ENCODE results near the gene BLOC1S1.

The BLOC1S1 gene

GRCh38 chr12:55728939-55729818 lies 13.3 kb downstream of the BLOC1S1 start, which contains the start of gene CD63:
TSS of gene CD63 (minus strand) at chr12:55729009. CDS start at chr12:55728341, 668 bp downstream.
- DNase-seq: peak; percentile 88

DNA sequence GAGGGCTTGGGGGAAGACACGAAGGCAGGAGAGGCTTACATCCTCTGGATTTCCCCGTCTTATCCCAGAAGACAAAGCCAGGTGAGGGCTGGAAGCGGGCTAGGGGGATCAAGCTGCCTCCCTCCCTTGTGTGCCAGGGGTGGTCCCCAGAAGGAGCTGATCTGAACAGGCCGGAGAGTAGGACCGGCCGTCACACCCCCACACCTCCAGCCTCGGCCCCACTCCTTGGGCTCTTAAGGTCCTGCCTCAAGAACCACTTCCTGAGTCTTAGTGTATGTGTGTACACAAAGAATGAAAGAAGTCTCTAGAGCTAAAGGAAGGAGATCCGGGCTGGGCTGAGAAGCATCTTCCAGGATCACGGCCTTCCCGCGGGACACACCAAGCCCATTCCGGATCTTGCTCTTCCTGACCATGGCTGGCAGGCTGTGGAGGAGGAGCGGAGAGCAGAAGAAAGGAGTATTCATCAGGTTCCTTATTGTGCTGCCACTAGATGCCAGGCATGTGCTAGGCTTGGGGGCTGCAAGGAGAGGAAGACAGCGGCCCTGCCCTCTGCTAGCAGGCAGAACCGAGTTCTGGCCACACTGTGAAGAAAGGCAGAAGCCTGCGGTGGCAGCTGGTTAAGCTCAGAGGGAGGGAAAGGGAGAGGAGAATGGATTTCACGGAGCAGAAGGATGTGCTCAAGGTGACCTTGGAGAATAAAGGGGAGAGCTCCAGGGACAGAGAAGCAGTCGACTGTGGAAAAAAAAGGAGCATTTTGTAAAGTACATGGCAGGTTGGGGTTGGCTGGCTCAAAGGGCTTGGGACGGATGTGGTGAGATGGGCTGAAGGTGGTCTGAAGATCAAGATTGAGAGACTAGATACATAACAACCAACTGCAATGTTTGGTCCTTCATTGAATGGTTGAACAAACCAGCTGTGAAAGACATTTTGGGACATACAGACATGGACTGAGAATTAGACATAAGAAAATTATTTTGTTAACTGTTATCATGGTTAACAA lies 14.3 kb downstream of the BLOC1S1 start:
- peak; percentile 52 for DNase-seq

DNA sequence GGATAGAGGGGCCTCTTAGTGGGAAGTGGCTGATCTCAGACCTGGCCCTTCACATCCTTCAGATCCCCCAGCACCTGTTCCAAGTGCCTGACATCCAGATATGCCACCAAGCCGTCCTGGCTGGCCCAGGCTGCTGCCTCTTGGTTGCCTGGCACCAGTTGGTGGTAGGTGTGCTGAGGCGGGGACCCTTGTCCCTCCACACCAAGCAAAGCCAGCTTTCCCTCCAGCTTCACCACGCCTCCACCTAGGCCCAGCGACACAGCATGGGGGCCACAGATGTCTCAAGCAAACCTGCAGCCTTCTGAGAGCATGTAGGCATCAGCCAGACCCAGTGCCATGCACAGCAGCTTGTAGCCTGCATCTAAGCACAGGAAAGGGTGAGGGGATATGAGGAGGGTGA lies 16.4 kb downstream of the BLOC1S1 start:
- DNase-seq: no peak

DNA sequence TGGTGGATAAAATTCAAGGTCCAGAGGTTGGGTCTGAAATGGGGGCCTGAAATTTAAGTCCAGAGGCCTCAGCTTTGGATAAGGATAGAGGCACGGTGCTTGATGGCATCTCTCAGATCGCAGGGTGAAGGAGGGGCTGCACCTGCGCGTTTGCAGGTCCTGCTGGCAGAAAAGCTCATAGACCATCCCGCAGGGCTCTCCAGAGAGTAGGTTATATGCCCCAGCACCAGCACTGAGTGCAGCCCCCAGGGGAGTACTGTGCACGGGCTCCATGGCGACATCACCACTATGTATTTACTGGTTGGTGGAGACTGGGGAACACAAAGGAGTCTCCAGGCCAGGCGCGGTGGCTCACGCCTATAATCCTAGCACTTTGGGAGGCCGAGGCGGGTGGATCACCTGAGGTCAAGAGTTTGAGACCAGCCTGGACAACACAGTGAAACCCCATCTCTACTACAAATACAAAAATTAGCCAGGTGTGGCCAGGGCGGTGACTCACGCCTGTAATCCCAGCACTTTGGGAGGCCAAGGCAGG lies 17.2 kb downstream of the BLOC1S1 start:
- DNase-seq: no peak

GRCh38 chr12:55733858-55734257 lies 18.0 kb downstream of the BLOC1S1 start:
- DNase-seq: no peak

DNA sequence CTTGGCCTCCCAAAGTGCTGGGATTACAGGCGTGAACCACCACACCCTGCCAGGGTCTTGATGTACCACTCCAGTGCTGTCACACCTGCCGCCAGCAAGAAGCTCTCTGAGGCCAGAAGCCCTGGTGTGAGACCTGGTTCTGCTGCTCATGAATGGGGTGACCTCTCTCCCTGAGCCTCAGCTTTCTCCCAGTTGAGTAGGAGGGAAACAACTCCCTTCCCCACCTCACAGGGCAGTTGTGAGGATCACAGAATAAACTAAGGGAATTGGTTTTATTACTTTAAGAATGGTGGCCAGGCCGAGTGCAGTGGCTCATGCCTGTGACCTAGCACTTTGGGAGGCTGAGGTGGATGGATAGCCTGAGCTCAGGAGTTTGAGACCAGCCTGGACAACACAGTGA lies 18.7 kb downstream of the BLOC1S1 start:
- no peak for DNase-seq

- DNase-seq: no peak
Observed at GRCh38 chr12:55736076-55736475, 20.2 kb downstream of the BLOC1S1 start.

GRCh38 chr12:55736780-55737580 lies 21.1 kb downstream of the BLOC1S1 start:
- DNase-seq: peak; percentile 80

DNA sequence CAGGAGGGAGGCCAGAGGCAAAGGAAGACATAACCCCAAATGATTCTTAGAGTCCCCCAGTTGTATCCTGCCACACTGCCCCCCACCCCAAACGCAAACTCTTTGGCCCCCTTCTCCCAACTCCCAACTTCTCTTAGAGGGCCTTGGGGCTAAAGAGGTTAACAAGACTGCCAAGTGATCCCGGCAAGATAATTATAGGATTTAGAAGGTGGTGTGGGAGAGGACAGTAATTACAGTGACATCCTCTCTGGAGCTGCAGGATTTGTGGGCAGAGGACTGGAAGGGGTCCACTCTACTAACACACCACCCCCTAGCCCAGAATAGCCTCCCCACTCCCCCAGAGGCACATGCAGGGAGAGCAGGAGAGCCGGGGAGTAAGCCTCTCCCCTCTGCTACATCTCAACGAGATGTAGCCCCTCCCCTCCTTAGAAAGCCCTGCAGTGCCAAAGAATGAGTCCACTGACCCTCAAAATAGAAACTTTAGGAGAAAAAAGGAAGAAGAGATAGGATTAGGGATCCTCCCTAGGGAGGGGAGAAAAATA lies 21.8 kb downstream of the BLOC1S1 start:
- DNase-seq: no peak

DNA sequence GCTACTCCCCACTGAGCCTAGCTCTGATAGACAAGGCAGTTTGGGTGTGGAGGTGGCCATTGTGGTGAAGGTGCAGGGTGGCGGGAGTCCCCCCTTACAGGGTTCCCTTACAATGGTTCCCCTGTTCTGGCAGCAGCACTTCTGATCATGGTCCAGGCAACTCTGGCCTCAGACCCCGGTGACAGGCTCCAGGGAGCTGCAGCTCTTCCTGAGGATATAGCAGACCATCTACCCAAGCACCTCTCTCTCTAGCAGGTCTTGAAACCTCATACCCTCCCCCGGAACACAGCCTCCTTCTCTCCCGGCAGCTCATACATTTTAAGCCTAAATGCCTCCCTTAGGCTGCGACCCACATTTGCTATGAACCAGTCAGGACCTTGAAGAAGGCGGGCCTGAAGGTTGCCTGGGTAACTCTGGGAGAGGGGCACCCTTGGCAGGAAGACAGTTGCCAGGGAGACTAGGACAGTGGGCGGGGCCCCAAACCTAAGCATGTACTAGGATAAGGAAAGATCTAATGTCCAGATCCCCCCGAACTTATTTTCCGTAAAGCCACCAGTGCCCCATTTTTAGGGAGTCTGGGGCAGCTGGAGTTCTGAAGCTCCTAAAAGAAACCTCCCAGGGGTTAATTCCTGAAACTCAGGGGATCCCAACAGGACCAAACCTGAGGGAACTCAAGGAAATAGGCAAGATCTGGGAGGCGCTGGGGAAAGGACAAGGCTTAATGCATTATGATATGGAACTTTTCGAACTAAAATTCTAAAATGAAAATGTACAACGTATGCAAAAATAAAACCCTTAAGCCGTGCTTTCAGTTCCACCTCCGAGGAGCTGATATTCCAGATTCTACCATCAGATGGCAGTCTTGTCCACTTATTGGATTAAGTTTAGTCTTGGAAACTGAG lies 22.5 kb downstream of the BLOC1S1 start:
- DNase-seq: peak; percentile 91

GRCh38 chr12:55739025-55739378 lies 23.2 kb downstream of the BLOC1S1 start:
- no peak for DNase-seq

GRCh38 chr12:55741931-55742680 lies 26.3 kb downstream of the BLOC1S1 start:
- DNase-seq: no peak

DNA sequence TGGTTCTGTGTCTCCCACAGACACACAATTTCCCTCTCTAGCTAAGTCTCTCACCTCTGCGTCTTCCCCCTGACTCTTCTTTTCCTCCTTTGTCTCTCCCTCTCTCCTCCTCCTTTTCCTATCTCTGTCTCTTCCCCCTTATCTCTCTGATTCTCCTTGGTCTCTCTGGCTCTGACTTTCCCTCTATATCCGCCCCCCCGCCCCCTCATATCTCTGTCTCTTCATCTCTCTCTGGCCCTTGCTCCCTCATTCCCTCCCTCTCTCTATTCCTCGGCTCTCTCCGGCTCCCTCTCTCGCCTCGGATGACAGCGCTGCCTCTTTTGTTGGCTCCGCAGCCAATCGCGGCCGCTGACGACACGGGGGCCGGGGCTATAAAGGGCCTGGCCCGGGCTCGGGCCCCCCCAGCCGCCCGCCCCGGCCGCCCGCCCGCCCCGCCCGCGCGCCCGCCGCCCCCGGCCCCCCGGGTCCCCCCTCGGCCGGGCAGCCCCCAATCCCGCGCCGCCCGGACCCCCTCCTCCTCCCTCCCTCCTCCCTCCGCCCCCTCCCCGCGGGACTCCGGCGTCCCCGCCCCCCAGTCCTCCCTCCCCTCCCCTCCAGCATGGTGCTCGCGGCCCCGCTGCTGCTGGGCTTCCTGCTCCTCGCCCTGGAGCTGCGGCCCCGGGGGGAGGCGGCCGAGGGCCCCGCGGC lies 27.0 kb downstream of the BLOC1S1 start, which contains the start of gene GDF11:
GDF11 (plus strand) TSS at position 404 of the 687 bp plus-strand sequence; CDS start at position 599, 195 bp downstream.
- peak; percentile 85 for DNase-seq

GRCh38 chr12:55743406-55744339 lies 27.8 kb downstream of the BLOC1S1 start:
- peak; percentile 63 for DNase-seq

DNA sequence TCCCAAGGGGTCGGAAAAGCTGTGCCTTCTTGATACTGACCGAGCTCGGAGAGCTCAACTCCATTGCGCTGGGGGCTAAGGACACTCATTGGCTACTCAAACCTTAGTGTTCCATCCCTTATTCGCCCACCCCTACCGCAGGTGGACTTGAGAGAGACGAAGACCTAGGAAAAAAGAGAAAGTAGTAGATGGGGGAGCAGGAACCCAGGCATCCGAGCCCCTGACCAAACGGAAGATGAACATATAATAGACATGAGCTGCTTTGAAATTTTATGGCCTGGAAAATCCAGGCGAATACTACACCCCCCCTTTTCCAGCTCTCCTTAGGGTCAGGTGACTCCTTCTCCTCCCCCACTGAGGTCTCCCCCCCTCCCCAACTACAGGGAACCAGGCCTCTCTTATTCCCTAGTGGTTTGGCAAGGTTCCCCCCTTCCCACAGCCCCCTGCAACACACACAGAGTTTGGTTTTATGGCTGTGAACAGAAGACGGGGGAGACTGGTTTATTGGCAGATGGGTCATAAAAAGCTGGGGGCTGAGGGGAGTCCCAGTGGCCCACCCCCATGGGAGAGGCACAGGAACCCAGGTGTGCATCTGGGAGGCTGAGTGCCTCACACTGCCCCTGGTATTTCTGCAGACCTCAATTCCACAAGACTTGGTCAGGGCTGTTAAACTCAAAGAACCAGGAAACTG lies 28.6 kb downstream of the BLOC1S1 start:
- no peak for DNase-seq

DNA sequence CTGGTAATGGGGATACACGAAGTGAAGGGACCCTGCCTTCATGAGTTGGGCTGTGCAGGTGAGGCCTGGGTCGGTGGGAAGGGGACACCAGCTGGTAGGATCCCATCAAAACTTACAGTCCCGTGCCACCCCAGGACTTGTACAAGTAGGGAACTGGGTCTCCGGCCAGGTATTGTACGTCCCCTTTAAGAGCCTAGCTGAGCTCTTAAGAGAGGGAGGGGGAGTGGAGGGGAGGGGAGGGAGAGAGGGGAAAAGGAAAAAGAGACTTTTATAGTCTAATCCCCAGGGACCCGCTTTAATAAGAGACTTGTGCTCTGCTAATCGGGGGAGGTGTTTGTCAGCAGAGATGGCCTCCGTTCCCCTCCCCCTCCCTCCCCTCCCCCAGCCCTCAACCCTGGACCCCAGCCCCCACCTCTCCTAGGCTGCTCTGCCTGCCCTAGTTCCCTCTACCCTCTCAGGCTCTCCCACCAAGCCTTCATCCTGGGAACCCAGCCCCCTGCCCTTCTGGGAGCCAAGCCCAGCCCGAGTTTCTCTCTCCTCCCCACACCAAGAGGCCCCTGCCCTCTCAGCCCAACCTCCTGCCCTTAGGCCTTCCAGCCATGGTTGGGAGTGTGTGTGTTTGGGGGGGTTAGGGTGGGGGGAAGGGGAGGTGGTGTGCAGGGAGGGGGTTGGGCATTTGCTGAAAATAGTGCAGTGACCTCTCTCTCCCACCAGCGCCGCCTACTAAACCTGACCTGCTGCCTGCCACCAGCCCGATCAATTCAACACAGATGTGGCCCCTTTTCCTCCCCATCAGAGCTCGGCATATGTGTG lies 29.7 kb downstream of the BLOC1S1 start:
- no peak for DNase-seq

All from stimulated activated CD8-positive, alpha-beta memory T cell treated with anti-CD3 and anti-CD28 coated beads, Interleukin-4, amount 100 ng/mL, for 48 hours (primary cell).